ENCODE measurements around the gene DDX46.

Gene DDX46

GRCh38 chr5:134864707-134865106 lies 106.1 kb downstream of the DDX46 start:
- peaks cover 0 to 6% (median 0%) of the 10 kb centered on the region in 4 donors for H3K4me1 ChIP-seq

GRCh38 chr5:134873494-134873893 lies 114.9 kb downstream of the DDX46 start:
- H3K27me3 ChIP-seq = no peaks in the 10 kb centered on the region
- no peak for DNase-seq

More at GRCh38 chr5:134864707-134865106, 106.1 kb downstream of the DDX46 start:
- Histone ChIP-seq H3K27me3 (no peaks in the 10 kb centered on the region), H3K27ac (no peak overlapping the region), H3K4me3 (no peak overlapping the region), H3K36me3 (peaks cover 11 to 23% (median 21%) of the 10 kb centered on the region in 3 donors), H3K9me3 (no peaks in the 10 kb centered on the region)
- TF ChIP-seq CTCF (IDR thresholded peaks at IDR 0.05) = no peak
- intact Hi-C loops (cut with DNase I; ENCODE audit: low total_unique reads) = no loop called here
- DNase-seq = no peak

GRCh38 chr5:134873987-134874830 lies 115.6 kb downstream of the DDX46 start, which contains the start of gene TXNDC15:
TSS of gene TXNDC15 (plus strand) at chr5:134874371. CDS start at chr5:134874428, 57 bp downstream.
- peak within 1 kb of the TSS; percentile 96 to 97 for H3K27ac ChIP-seq
- no peaks in the 10 kb centered on the region for H3K9me3 ChIP-seq
- peaks cover 0 to 21% (median 16%) of the 10 kb centered on the region in 4 donors for H3K4me1 ChIP-seq
- no peak for TF ChIP-seq CTCF (IDR thresholded peaks at IDR 0.05)
- intact Hi-C loops (cut with DNase I; ENCODE audit: low total_unique reads) = loop anchor here (2.0 kb wide), 1 partner anchor 31 kb away; the partner anchor contains the start of gene PCBD2
- peaks cover 0 to 6% (median 0%) of the 10 kb centered on the region in 3 donors for H3K36me3 ChIP-seq
- DNase-seq = peak; percentile 86 to 92
- no peaks in the 10 kb centered on the region for H3K27me3 ChIP-seq
- peak within 1 kb of the TSS; percentile 84 to 91 for H3K4me3 ChIP-seq

More at GRCh38 chr5:134873494-134873893, 114.9 kb downstream of the DDX46 start:
- no peak for TF ChIP-seq CTCF (IDR thresholded peaks at IDR 0.05)
- intact Hi-C loops (cut with DNase I; ENCODE audit: low total_unique reads) = no loop called here
- H3K27ac ChIP-seq = peak overlapping the region; percentile 96 to 97
- H3K4me1 ChIP-seq = peaks cover 0 to 21% (median 16%) of the 10 kb centered on the region in 4 donors
- H3K4me3 ChIP-seq = peak overlapping the region; percentile 84 to 91
- H3K36me3 ChIP-seq = peaks cover 0 to 3% (median 0%) of the 10 kb centered on the region in 3 donors
- H3K9me3 ChIP-seq = no peaks in the 10 kb centered on the region

- H3K36me3 ChIP-seq = peaks cover 0 to 6% (median 0%) of the 10 kb centered on the region in 3 donors
- TF ChIP-seq CTCF (IDR thresholded peaks at IDR 0.05) = no peak
- peak overlapping the region; percentile 96 to 97 for H3K27ac ChIP-seq
- peak; percentile 80 to 84 for DNase-seq
- peaks cover 0 to 21% (median 16%) of the 10 kb centered on the region in 4 donors for H3K4me1 ChIP-seq
- H3K9me3 ChIP-seq = no peaks in the 10 kb centered on the region
- intact Hi-C loops (cut with DNase I; ENCODE audit: low total_unique reads) = loop anchor here (2.0 kb wide), 1 partner anchor 30 kb away; the partner anchor contains the start of gene PCBD2
- no peaks in the 10 kb centered on the region for H3K27me3 ChIP-seq
- peak overlapping the region; percentile 84 to 91 for H3K4me3 ChIP-seq
These were observed 116.5 kb downstream of the DDX46 start for GRCh38 chr5:134874831-134875655.

GRCh38 chr5:134877159-134877558 lies 118.6 kb downstream of the DDX46 start:
- no peaks in the 10 kb centered on the region for H3K27me3 ChIP-seq
- H3K9me3 ChIP-seq = no peaks in the 10 kb centered on the region
- peaks cover 0 to 21% (median 16%) of the 10 kb centered on the region in 4 donors for H3K4me1 ChIP-seq
- peaks cover 0 to 6% (median 0%) of the 10 kb centered on the region in 3 donors for H3K36me3 ChIP-seq
- no peak overlapping the region for H3K27ac ChIP-seq
- intact Hi-C loops (cut with DNase I; ENCODE audit: low total_unique reads) = no loop called here
- DNase-seq = no peak
- H3K4me3 ChIP-seq = no peak overlapping the region
- TF ChIP-seq CTCF (IDR thresholded peaks at IDR 0.05) = no peak

Data from tibial artery (tissue), 4 donors.